Esophagus squamous epithelium (tissue), 5 donors: ENCODE measurements around the gene NME1. TPM values are rescaled to one million over a fixed set of nuclear protein-coding genes. Genes with fewer than 3 reads are reported as not detected.

Experiments
- DNase-seq: peaks from one replicate; lab custom pipeline; 2025; lab: John Stamatoyannopoulos, UW
- H3K27ac ChIP-seq, 4 donors: fragments of 200-600 bp; sonication (generic); one replicate each; pipeline ENCODE4 v1.5.1; 2016 to 2019; ENCODE audit warnings: mild to moderate bottlenecking in 1 of 4
- H3K27me3 ChIP-seq, 4 donors: fragments of 200-600 bp; sonication (generic); 1 replicate in 3 of 4; 2 replicates in 1 of 4; pipeline versions ENCODE4 v1.5.1 to v1.6.0; 2017 to 2021; ENCODE audit warnings: antibody characterized with exemption in 1 of 4
- H3K36me3 ChIP-seq, 3 donors: fragments of 200-600 bp; sonication (generic); one replicate each; pipeline ENCODE4 v1.5.1; 2016 to 2019
- H3K4me1 ChIP-seq, 3 donors: fragments of 200-600 bp; sonication (generic); one replicate each; pipeline ENCODE4 v1.5.1; 2017 to 2019
- H3K4me3 ChIP-seq, 4 donors: fragments of 200-600 bp; sonication (generic); 1 replicate in 3 of 4; 2 replicates in 1 of 4; pipeline ENCODE4 v1.5.1; 2016 to 2019; ENCODE audit warnings: mild to moderate bottlenecking in 2 of 4, moderate library complexity in 1 of 4
- H3K9me3 ChIP-seq, 3 donors: fragments of 200-600 bp; sonication (generic); one replicate each; pipeline ENCODE4 v1.5.1; 2016 to 2019
- CTCF ChIP-seq, 6 experiments: fragments of 450-650 bp in 4 of 6; fragments of 200-600 bp in 2 of 6; sonication (generic) in 2 of 6; IDR thresholded peaks; one replicate each; pipeline ENCODE4 v1.5.1; 2016 to 2019; ENCODE audit warnings: antibody characterized with exemption in 6 of 6, mild to moderate bottlenecking in 4 of 6, moderate library complexity in 4 of 6
- POLR2A ChIP-seq, 4 donors: fragments of 450-650 bp; IDR thresholded peaks; one replicate each; pipeline ENCODE4 v1.6.1; 2017; ENCODE audit warnings: antibody characterized with exemption in 4 of 4, mild to moderate bottlenecking in 4 of 4, moderate library complexity in 3 of 4
- WGBS, 2 donors: methylation state at CpG; one replicate each; pipeline ENCODE4 v1.1.5; 2018; 5-methylcytosine and 5-hydroxymethylcytosine counted together
- intact Hi-C: fragments of 100-400 bp; cut with DNase I; formaldehyde crosslinking; loops from one replicate; pipeline ENCODE4 v1.15.0; 2022
- total RNA-seq, 4 donors: library from RNA; depleted of rRNA; stranded (reverse); fragments of >200 nt; gene quantifications; one replicate each; pipeline ENCODE4 v1.1.0, GENCODE V29; 2016
- donor health status: DM: yes; HTN: yes; CAD: no.

The NME1 gene
- total RNA-seq, 4 donors from 2014 or later = 56.9 to 138 (median 101) TPM

DNA sequence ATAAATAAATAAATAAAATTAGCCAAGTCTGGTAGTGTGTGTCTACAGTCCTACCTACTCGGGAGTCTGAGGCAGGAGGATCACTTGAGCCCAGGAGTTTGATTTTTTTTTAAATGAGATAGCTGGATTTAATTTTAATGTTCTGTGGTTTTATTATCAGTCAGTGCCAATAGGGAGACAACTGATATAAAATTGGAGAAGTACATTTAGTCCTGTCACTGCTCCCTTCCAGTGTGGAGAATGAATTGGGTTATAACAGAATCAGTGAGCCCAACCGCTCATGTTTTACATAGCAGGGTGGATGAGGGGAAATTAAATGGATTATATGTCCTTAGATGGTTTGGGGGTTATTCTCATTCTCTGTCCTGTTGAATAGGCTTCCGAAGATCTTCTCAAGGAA is 6.2 kb downstream of the NME1 start:
- DNase-seq = no peak
- H3K4me1 ChIP-seq = peaks cover 7 to 15% (median 9%) of the 10 kb centered on the region in 3 donors
- H3K27ac ChIP-seq = no peak overlapping the region
- TF ChIP-seq POLR2A (IDR thresholded peaks at IDR 0.05) (no peak), CTCF (IDR thresholded peaks at IDR 0.05) (no peak)
- H3K9me3 ChIP-seq = no peaks in the 10 kb centered on the region
- peaks cover 0 to 81% (median 15%) of the 10 kb centered on the region in 3 donors for H3K36me3 ChIP-seq
- WGBS, 2 donors = 89 to 97% methylated on average over 3 of the region's 3 CpGs
- no peaks in the 10 kb centered on the region for H3K27me3 ChIP-seq
- H3K4me3 ChIP-seq = no peak overlapping the region
- intact Hi-C loops = loop anchor here (10.0 kb wide), 1 partner anchor 155 kb away; no protein-coding TSS in a partner anchor

GRCh38 chr17:51161541-51161940 is 8.2 kb downstream of the NME1 start:
- peaks cover 6 to 9% (median 7%) of the 10 kb centered on the region in 3 donors for H3K4me1 ChIP-seq
- H3K9me3 ChIP-seq = no peaks in the 10 kb centered on the region
- DNase-seq = no peak
- peaks cover 0 to 70% (median 15%) of the 10 kb centered on the region in 3 donors for H3K36me3 ChIP-seq
- no peaks in the 10 kb centered on the region for H3K27me3 ChIP-seq
- no peak for TF ChIP-seq POLR2A (IDR thresholded peaks at IDR 0.05)
- no peak for TF ChIP-seq CTCF (IDR thresholded peaks at IDR 0.05)
- WGBS, 2 donors = 76 to 82% methylated on average over 3 of the region's 3 CpGs
- H3K27ac ChIP-seq = no peak overlapping the region
- intact Hi-C loops = no loop called here
- no peak overlapping the region for H3K4me3 ChIP-seq

- H3K4me1 ChIP-seq = peaks cover 7 to 31% (median 12%) of the 10 kb centered on the region in 3 donors
- peak overlapping the region; percentile 92 to 98 (median 96) for H3K27ac ChIP-seq
- intact Hi-C loops = no loop called here
- H3K4me3 ChIP-seq = peak overlapping the region in 3 of 4 donors; percentile 86 to 96 (median 92)
- TF ChIP-seq POLR2A (IDR thresholded peaks at IDR 0.05) (no peak), CTCF (IDR thresholded peaks at IDR 0.05) (no peak)
- 58 to 87% methylated on average over 9 of the region's 16 CpGs for WGBS, 2 donors
- H3K27me3 ChIP-seq = no peaks in the 10 kb centered on the region
- H3K9me3 ChIP-seq = no peaks in the 10 kb centered on the region
- peaks cover 0 to 59% (median 18%) of the 10 kb centered on the region in 3 donors for H3K36me3 ChIP-seq
- no peak for DNase-seq
Measured at GRCh38 chr17:51164911-51165679, 11.7 kb downstream of the NME1 start.

GRCh38 chr17:51165680-51166197 is 12.4 kb downstream of the NME1 start:
- DNase-seq = no peak
- H3K27me3 ChIP-seq = no peaks in the 10 kb centered on the region
- H3K4me3 ChIP-seq = peak overlapping the region; percentile 79 to 96 (median 89)
- TF ChIP-seq CTCF (IDR thresholded peaks at IDR 0.05) (no peak), POLR2A (IDR thresholded peaks at IDR 0.05) (no peak)
- H3K4me1 ChIP-seq = peaks cover 7 to 31% (median 12%) of the 10 kb centered on the region in 3 donors
- intact Hi-C loops = no loop called here
- no peaks in the 10 kb centered on the region for H3K9me3 ChIP-seq
- peak overlapping the region; percentile 92 to 98 (median 96) for H3K27ac ChIP-seq
- 3 to 4% methylated on average over 14 to 19 of the region's 21 CpGs for WGBS, 2 donors
- H3K36me3 ChIP-seq = peaks cover 0 to 59% (median 19%) of the 10 kb centered on the region in 3 donors
